H1 (cell line): Measurements from ENCODE around the gene ZNF333. TPM values are rescaled to one million over a fixed set of nuclear protein-coding genes. Genes with fewer than 3 reads are reported as not detected.

Experiments
- CTCF ChIA-PET: fragments of 300-600 bp; sonication (Branson Sonifier 250); formaldehyde crosslinking; loops from one replicate; lab custom pipeline; 2021; ENCODE audit not compliant: partially characterized antibody; lab: Charles Lee
- POLR2A ChIA-PET: fragments of 300-600 bp; sonication (Branson Sonifier 250); formaldehyde crosslinking; loops from one replicate; lab custom pipeline; 2021; ENCODE audit warnings: inconsistent platforms; ENCODE audit not compliant: partially characterized antibody; lab: Charles Lee
- DNase-seq, 2 experiments: peaks; one replicate each; pipeline versions ENCODE4 v3.0.0 to v3.0.0-alpha.2; 2010 to 2022; ENCODE audit warnings: low spot score in 2 of 2, low read depth in 1 of 2, mixed read lengths in 1 of 2
- FAIRE-seq: peaks from 2 replicates; lab custom pipeline; 2011; peaks lifted over from hg19 to GRCh38; lab: Jason Lieb, UNC
- H2AFZ ChIP-seq: 2 replicates; pipeline ENCODE4 v1.8.1; 2012; ENCODE audit warnings: low read length, inconsistent platforms
- H2AK5ac ChIP-seq: 2 replicates; pipeline ENCODE4 v1.6.1; 2013; ENCODE audit warnings: low read depth, low read length
- H2BK120ac ChIP-seq: replicated peaks from 2 replicates; pipeline ENCODE3; 2013; ENCODE audit warnings: low read depth, low read length, inconsistent platforms
- H2BK12ac ChIP-seq: 2 replicates; pipeline ENCODE4 v1.6.1; 2013; ENCODE audit warnings: low read depth, low read length
- H2BK15ac ChIP-seq: 2 replicates; pipeline ENCODE4 v1.6.1; 2013; ENCODE audit warnings: low read length
- H2BK20ac ChIP-seq: 2 replicates; pipeline ENCODE4 v1.6.1; 2013; ENCODE audit warnings: low read length
- H2BK5ac ChIP-seq: 2 replicates; pipeline ENCODE4 v1.6.1; 2013; ENCODE audit warnings: low read depth, low read length
- H3K14ac ChIP-seq: 2 replicates; pipeline ENCODE4 v1.6.1; 2013; ENCODE audit warnings: inconsistent platforms; ENCODE audit not compliant: insufficient read length
- H3K18ac ChIP-seq: 2 replicates; pipeline ENCODE4 v1.6.1; 2013; ENCODE audit warnings: low read length; ENCODE audit errors: extremely low read depth
- H3K23ac ChIP-seq: 2 replicates; pipeline ENCODE4 v1.6.1; 2013; ENCODE audit warnings: inconsistent platforms; ENCODE audit not compliant: insufficient read length
- H3K23me2 ChIP-seq: 2 replicates; pipeline ENCODE4 v1.6.1; 2013; ENCODE audit warnings: low read depth, low read length
- H3K27ac ChIP-seq: 2 replicates; pipeline ENCODE4 v1.6.1; 2011; ENCODE audit warnings: low read depth, low read length, inconsistent platforms
- H3K27me3 ChIP-seq, 4 experiments: replicated peaks in 1 of 4; 1 replicate in 1 of 4; 2 replicates in 3 of 4; pipeline versions ENCODE4 v1.6.1 to v1.8.1; 2011 to 2013; ENCODE audit warnings: low read length in 3 of 4, mild to moderate bottlenecking in 3 of 4, inconsistent platforms in 2 of 4, mixed read lengths in 2 of 4, moderate library complexity in 1 of 4; ENCODE audit not compliant: control insufficient read depth in 3 of 4, insufficient read depth in 3 of 4; ENCODE audit errors: extremely low read depth in 1 of 4
- H3K36me3 ChIP-seq, 4 experiments: 2 replicates each; pipeline versions ENCODE4 v1.6.1 to v1.8.1; 2011 to 2013; ENCODE audit warnings: mild to moderate bottlenecking in 4 of 4, low read length in 3 of 4, moderate library complexity in 2 of 4, control low read depth in 1 of 4, inconsistent platforms in 1 of 4; ENCODE audit not compliant: insufficient read depth in 4 of 4, control insufficient read depth in 2 of 4
- H3K4ac ChIP-seq: replicated peaks from 2 replicates; pipeline ENCODE3; 2013; ENCODE audit warnings: low read length, low read depth, mixed read lengths, inconsistent platforms; ENCODE audit not compliant: insufficient read length
- H3K4me1 ChIP-seq, 4 experiments: replicated peaks in 1 of 4; 1 replicate in 1 of 4; 2 replicates in 3 of 4; pipeline versions ENCODE4 v1.6.1 to v1.8.1; 2011 to 2013; ENCODE audit warnings: low read length in 3 of 4, inconsistent platforms in 2 of 4, mixed read lengths in 1 of 4; ENCODE audit not compliant: insufficient read depth in 4 of 4, control insufficient read depth in 3 of 4
- H3K4me2 ChIP-seq, 2 experiments: 2 replicates each; pipeline versions ENCODE4 v1.6.1 to v1.8.1; 2011 to 2013; ENCODE audit warnings: low read depth in 2 of 2, low read length in 2 of 2, control low read depth in 1 of 2, inconsistent platforms in 1 of 2, mild to moderate bottlenecking in 1 of 2; ENCODE audit not compliant: insufficient read depth in 1 of 2
- H3K4me3 ChIP-seq, 4 experiments: fragments of 200-600, 300-600 bp in 1 of 4; sonication (generic), shearing (Covaris generic), sonication (Bioruptor Twin) in 1 of 4; 2 replicates each; pipeline versions ENCODE4 v1.5.1 to v1.8.1; 2011 to 2016; ENCODE audit warnings: low read length in 4 of 4, low read depth in 3 of 4, control low read depth in 2 of 4, inconsistent platforms in 2 of 4, mild to moderate bottlenecking in 2 of 4, mixed read lengths in 1 of 4, moderate library complexity in 1 of 4; ENCODE audit not compliant: insufficient read depth in 2 of 4; ENCODE audit errors: extremely low read depth in 1 of 4
- H3K56ac ChIP-seq: replicated peaks from 2 replicates; pipeline ENCODE3; 2013; ENCODE audit warnings: low read depth, mild to moderate bottlenecking, mixed read lengths, low read length, inconsistent platforms; ENCODE audit not compliant: insufficient read length
- H3K79me1 ChIP-seq: 2 replicates; pipeline ENCODE4 v1.6.1; 2013; ENCODE audit warnings: low read depth, low read length, control low read depth
- H3K79me2 ChIP-seq, 2 experiments: 2 replicates each; pipeline versions ENCODE4 v1.6.1 to v1.8.1; 2012 to 2013; ENCODE audit warnings: low read length in 2 of 2, mild to moderate bottlenecking in 2 of 2, inconsistent platforms in 1 of 2; ENCODE audit not compliant: insufficient read depth in 2 of 2, control insufficient read depth in 1 of 2
- H3K9ac ChIP-seq, 4 experiments: replicated peaks in 1 of 4; 1 replicate in 1 of 4; 2 replicates in 3 of 4; pipeline versions ENCODE4 v1.6.1 to v1.8.1; 2011 to 2013; ENCODE audit warnings: low read depth in 3 of 4, low read length in 3 of 4, control low read depth in 2 of 4, mild to moderate bottlenecking in 2 of 4, moderate library complexity in 2 of 4, inconsistent platforms in 1 of 4; ENCODE audit errors: extremely low read depth in 1 of 4
- H3K9me3 ChIP-seq, 2 experiments: 2 replicates each; pipeline versions ENCODE4 v1.6.1 to v1.8.1; 2012 to 2013; ENCODE audit warnings: mild to moderate bottlenecking in 2 of 2, moderate library complexity in 2 of 2, control low read depth in 1 of 2, inconsistent platforms in 1 of 2, low read depth in 1 of 2, low read length in 1 of 2, mixed read lengths in 1 of 2; ENCODE audit not compliant: insufficient read depth in 2 of 2
- H4K20me1 ChIP-seq, 2 experiments: replicated peaks in 1 of 2; 2 replicates each; pipeline versions ENCODE3 to v1.8.1; 2011 to 2013; ENCODE audit warnings: inconsistent platforms in 2 of 2, low read length in 2 of 2, mild to moderate bottlenecking in 1 of 2; ENCODE audit not compliant: insufficient read depth in 2 of 2, control insufficient read depth in 1 of 2
- H4K5ac ChIP-seq: 2 replicates; pipeline ENCODE4 v1.6.1; 2013; ENCODE audit warnings: low read length, low read depth, mixed read lengths, inconsistent platforms; ENCODE audit not compliant: insufficient read length
- H4K8ac ChIP-seq: 2 replicates; pipeline ENCODE4 v1.8.0; 2013; ENCODE audit warnings: mild to moderate bottlenecking, moderate library complexity, low read length, inconsistent platforms; ENCODE audit not compliant: insufficient read depth; ENCODE audit errors: extremely low read depth
- H4K91ac ChIP-seq: replicated peaks from 2 replicates; pipeline ENCODE3; 2013; ENCODE audit warnings: low read length, mixed read lengths, inconsistent platforms; ENCODE audit not compliant: insufficient read length
- CHD2 ChIP-seq: IDR thresholded peaks from 2 replicates; pipeline ENCODE4 v1.6.1; 2012; ENCODE audit warnings: low read length, improper control_type of control experiment
- CREB1 ChIP-seq: IDR thresholded peaks from 2 replicates; pipeline ENCODE4 v1.6.1; 2012; ENCODE audit warnings: inconsistent platforms
- CTBP2 ChIP-seq: IDR thresholded peaks from 2 replicates; pipeline ENCODE4 v1.7.0; 2011; ENCODE audit warnings: borderline replicate concordance, mild to moderate bottlenecking, moderate library complexity, mixed read lengths, low read length; ENCODE audit not compliant: insufficient read depth, insufficient read length
- EZH2 ChIP-seq: fragments of 200-600 bp; sonication (generic); IDR thresholded peaks from 2 replicates; pipeline ENCODE4 v1.7.1; 2012; ENCODE audit warnings: low read depth, mild to moderate bottlenecking, moderate library complexity, low read length, inconsistent platforms; ENCODE audit not compliant: severe bottlenecking
- NRF1 ChIP-seq: IDR thresholded peaks from 2 replicates; pipeline ENCODE4 v1.6.1; 2011; ENCODE audit warnings: mild to moderate bottlenecking, low read depth, low read length, improper control_type of control experiment
- RBBP5 ChIP-seq: IDR thresholded peaks from 2 replicates; pipeline ENCODE4 v1.7.1; 2012; ENCODE audit warnings: low read depth, mild to moderate bottlenecking, inconsistent platforms, low read length, moderate library complexity, borderline replicate concordance
- TAF1 ChIP-seq: IDR thresholded peaks from 2 replicates; pipeline ENCODE4 v1.6.1; 2011; ENCODE audit warnings: mild to moderate bottlenecking, low read depth, low read length
- TAF7 ChIP-seq: optimal IDR thresholded peaks from 2 replicates; pipeline ENCODE3; 2011; ENCODE audit warnings: low read depth, mild to moderate bottlenecking, inconsistent platforms, low read length, moderate library complexity, borderline replicate concordance
- WGBS, 2 experiments: shearing (Covaris generic) in 1 of 2; methylation state at CpG; one replicate each; pipeline versions ENCODE4 v1.1.6 to v1.1.7; 2013 to 2015; ENCODE audit warnings: low lambda C conversion rate in 2 of 2, mixed read lengths in 2 of 2, inconsistent platforms in 1 of 2, low coverage in 1 of 2, missing lambda C conversion rate in 1 of 2; ENCODE audit not compliant: insufficient replicate concordance in 2 of 2, insufficient coverage in 1 of 2, insufficient read length in 1 of 2; ENCODE audit errors: extremely low coverage in 1 of 2, missing lambda C conversion rate in 1 of 2; 5-methylcytosine and 5-hydroxymethylcytosine counted together
- polyA plus RNA-seq, 7 experiments: library from polyadenylated mRNA; depleted of rRNA in 3 of 7; stranded (reverse) in 5 of 7; unstranded in 2 of 7; fragments of >200 nt in 5 of 7; fragments of 200-250 nt in 2 of 7; gene quantifications; 1 replicate in 5 of 7; 2 replicates in 1 of 7; 4 replicates in 1 of 7; pipeline versions ENCODE4 v1.2.1 to v1.2.3, GENCODE V29; 2011 to 2013; ENCODE audit warnings: missing spikeins in 2 of 7, mixed read lengths in 2 of 7
- total RNA-seq: library from RNA; stranded (reverse); fragmentation: NEBNext Ultra II Directional; extraction: Animal tissue kit (Norgen Biotek cat#: 25700); gene quantifications from 2 replicates; pipeline ENCODE4 v1.2.1, GENCODE V29; 2021

ZNF333 gene
- total and polyA plus RNA-seq, 2 of the 8 experiments (the other 6 are each of a cell fraction or from before 2014, with no cell fraction given): 7.3 to 8.4 TPM

GRCh38 chr19:14677464-14677863, 12.4 kb upstream of the ZNF333 start:
- H3K4me3 ChIP-seq: no peak overlapping the region
- H3K4ac ChIP-seq: no peak overlapping the region
- ChIA-PET POLR2A (no interaction called here), CTCF (no interaction called here)
- no peak overlapping the region for H2BK5ac ChIP-seq
- DNase-seq (no peak), FAIRE-seq (no peak)
- H3K79me2 ChIP-seq: no peaks in the 10 kb centered on the region
- H3K23me2 ChIP-seq: peaks cover 9% of the 10 kb centered on the region
- H3K18ac ChIP-seq: no peak overlapping the region
- no peaks in the 10 kb centered on the region for H3K27me3 ChIP-seq
- no peak overlapping the region for H2AK5ac ChIP-seq
- H3K9ac ChIP-seq: no peak overlapping the region
- no peak overlapping the region for H4K5ac ChIP-seq
- TF ChIP-seq CTBP2 (no peak), CHD2 (no peak), EZH2 (no peak), CREB1 (no peak), TAF1 (no peak), TAF7 (no peak), RBBP5 (no peak), NRF1 (no peak)
- H4K91ac ChIP-seq: no peak overlapping the region
- H2BK15ac ChIP-seq: no peak overlapping the region
- no peak overlapping the region for H3K23ac ChIP-seq
- H3K79me1 ChIP-seq: no peaks in the 10 kb centered on the region
- no peak overlapping the region for H3K4me2 ChIP-seq
- peaks cover 0 to 2% of the 10 kb centered on the region in 2 experiments for H4K20me1 ChIP-seq
- H3K56ac ChIP-seq: no peak overlapping the region
- H3K36me3 ChIP-seq: no peaks in the 10 kb centered on the region
- no peak overlapping the region for H2BK20ac ChIP-seq
- no peak overlapping the region for H3K27ac ChIP-seq
- WGBS, 2 experiments: 81 to 100% methylated on average over 1 to 6 of the region's 6 CpGs
- no peak overlapping the region for H3K14ac ChIP-seq
- H2AFZ ChIP-seq: no peak overlapping the region
- H2BK120ac ChIP-seq: no peak overlapping the region
- H2BK12ac ChIP-seq: no peak overlapping the region
- no peaks in the 10 kb centered on the region for H3K4me1 ChIP-seq
- H4K8ac ChIP-seq: no peak overlapping the region
- H3K9me3 ChIP-seq: peaks cover 38 to 40% of the 10 kb centered on the region in 2 experiments
